ENCODE data around the gene DIP2B. TPM values are rescaled to one million over a fixed set of nuclear protein-coding genes. Genes with fewer than 3 reads are reported as not detected.

DIP2B gene
- total RNA-seq, 4 donors from 2014 or later: 68.6 to 97.2 (median 73.7) TPM

- Histone ChIP-seq H3K36me3 (peaks cover 98% of the 10 kb centered on the region), H3K27ac (no peak overlapping the region), H3K9me3 (no peaks in the 10 kb centered on the region), H3K4me1 (no peaks in the 10 kb centered on the region), H3K4me3 (no peak overlapping the region), H3K27me3 (no peaks in the 10 kb centered on the region)
- no peak for DNase-seq (ENCODE audit: low spot score in 2 of 2)
- TF ChIP-seq EP300 (IDR thresholded peaks at IDR 0.05) (no peak), POLR2AphosphoS5 (IDR thresholded peaks at IDR 0.05) (no peak), POLR2A (IDR thresholded peaks at IDR 0.05) (no peak), CTCF (IDR thresholded peaks at IDR 0.05) (no peak)
- 63% methylated on average over 1 of the region's 1 CpG for WGBS
These were observed 219.1 kb downstream of the DIP2B start for GRCh38 chr12:50723865-50724264.

- no peaks in the 10 kb centered on the region for H3K9me3 ChIP-seq
- H3K27ac ChIP-seq: no peak overlapping the region
- H3K36me3 ChIP-seq: peaks cover 100% of the 10 kb centered on the region
- no peak for TF ChIP-seq POLR2A (IDR thresholded peaks at IDR 0.05)
- TF ChIP-seq CTCF (IDR thresholded peaks at IDR 0.05): no peak
- no peak for TF ChIP-seq POLR2AphosphoS5 (IDR thresholded peaks at IDR 0.05)
- no peak for TF ChIP-seq EP300 (IDR thresholded peaks at IDR 0.05)
- no peak for DNase-seq (ENCODE audit: low spot score in 2 of 2)
- no peak overlapping the region for H3K4me3 ChIP-seq
- no peaks in the 10 kb centered on the region for H3K27me3 ChIP-seq
- 69% methylated on average over 5 of the region's 5 CpGs for WGBS
- H3K4me1 ChIP-seq: no peaks in the 10 kb centered on the region
These were observed 220.5 kb downstream of the DIP2B start for GRCh38 chr12:50725011-50725942.

- 80% methylated on average over 2 of the region's 2 CpGs for WGBS
- Histone ChIP-seq H3K4me3 (no peak overlapping the region), H3K9me3 (no peaks in the 10 kb centered on the region), H3K27me3 (no peaks in the 10 kb centered on the region), H3K27ac (no peak overlapping the region), H3K36me3 (peaks cover 100% of the 10 kb centered on the region), H3K4me1 (no peaks in the 10 kb centered on the region)
- DNase-seq (ENCODE audit: low spot score in 2 of 2): no peak
- TF ChIP-seq EP300 (IDR thresholded peaks at IDR 0.05): no peak
- no peak for TF ChIP-seq POLR2A (IDR thresholded peaks at IDR 0.05)
- no peak for TF ChIP-seq CTCF (IDR thresholded peaks at IDR 0.05)
- no peak for TF ChIP-seq POLR2AphosphoS5 (IDR thresholded peaks at IDR 0.05)
These were observed 222.7 kb downstream of the DIP2B start for GRCh38 chr12:50727466-50727865.

- WGBS: 82% methylated on average over 7 of the region's 7 CpGs
- H3K4me3 ChIP-seq: no peak overlapping the region
- H3K27ac ChIP-seq: no peak overlapping the region
- H3K4me1 ChIP-seq: no peaks in the 10 kb centered on the region
- H3K36me3 ChIP-seq: peaks cover 100% of the 10 kb centered on the region
- no peak for TF ChIP-seq CTCF (IDR thresholded peaks at IDR 0.05)
- no peak for TF ChIP-seq POLR2A (IDR thresholded peaks at IDR 0.05)
- no peaks in the 10 kb centered on the region for H3K27me3 ChIP-seq
- DNase-seq (ENCODE audit: low spot score in 2 of 2): no peak
- no peaks in the 10 kb centered on the region for H3K9me3 ChIP-seq
These were observed 223.6 kb downstream of the DIP2B start for GRCh38 chr12:50728417-50728816.

GRCh38 chr12:50728841-50729240 lies 224.1 kb downstream of the DIP2B start:
- Histone ChIP-seq H3K4me1 (no peaks in the 10 kb centered on the region), H3K4me3 (no peak overlapping the region), H3K9me3 (no peaks in the 10 kb centered on the region), H3K36me3 (peaks cover 100% of the 10 kb centered on the region), H3K27me3 (no peaks in the 10 kb centered on the region), H3K27ac (no peak overlapping the region)
- no peak for TF ChIP-seq CTCF (IDR thresholded peaks at IDR 0.05)
- TF ChIP-seq POLR2AphosphoS5 (IDR thresholded peaks at IDR 0.05): no peak
- TF ChIP-seq POLR2A (IDR thresholded peaks at IDR 0.05): no peak
- no peak for TF ChIP-seq EP300 (IDR thresholded peaks at IDR 0.05)
- WGBS: 81% methylated on average over 4 of the region's 4 CpGs
- no peak for DNase-seq (ENCODE audit: low spot score in 2 of 2)

All from suprapubic skin (tissue), 4 donors.